WTC11 (cell line): ENCODE results near the gene TOP2B.

Experiments
- NR2C2 ChIP-seq: sonication (generic); formaldehyde crosslinking; IDR thresholded peaks from 2 replicates; pipeline ENCODE4 v1.8.0; 2022; ENCODE audit warnings: mild to moderate bottlenecking, missing genetic modification reagents
- TF ChIP-seq, protein P1 (sequence below): sonication (generic); formaldehyde crosslinking; IDR thresholded peaks from 2 replicates; pipeline ENCODE4 v1.8.0; 2023; ENCODE audit warnings: missing genetic modification reagents
- TF ChIP-seq, protein P2 (sequence below): sonication (generic); formaldehyde crosslinking; IDR thresholded peaks from 2 replicates; pipeline ENCODE4 v1.8.1; 2023; ENCODE audit warnings: mild to moderate bottlenecking, missing genetic modification reagents, moderate library complexity

DNA sequence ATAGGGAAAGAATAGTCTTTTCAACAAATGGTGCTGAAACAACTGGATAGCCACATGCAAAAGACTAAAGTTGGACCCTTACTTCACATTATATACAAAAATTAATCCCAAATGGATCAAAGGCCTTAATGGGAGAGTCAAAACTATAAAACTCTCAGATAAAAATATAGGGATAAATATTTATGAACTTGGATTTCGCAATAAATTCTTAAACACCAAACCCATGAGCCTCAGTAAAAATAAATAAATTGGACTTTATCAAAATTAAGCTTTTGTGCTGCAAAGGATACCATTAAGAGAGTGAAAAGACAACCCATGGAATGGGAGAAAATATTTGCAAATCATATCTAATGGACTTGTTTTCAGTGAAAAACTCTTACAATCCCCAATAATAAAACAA, 18.7 kb upstream of the TOP2B start:
- TF ChIP-seq NR2C2 (CRISPR knock-in tag), result no peak
- TF ChIP-seq, protein P1, sequence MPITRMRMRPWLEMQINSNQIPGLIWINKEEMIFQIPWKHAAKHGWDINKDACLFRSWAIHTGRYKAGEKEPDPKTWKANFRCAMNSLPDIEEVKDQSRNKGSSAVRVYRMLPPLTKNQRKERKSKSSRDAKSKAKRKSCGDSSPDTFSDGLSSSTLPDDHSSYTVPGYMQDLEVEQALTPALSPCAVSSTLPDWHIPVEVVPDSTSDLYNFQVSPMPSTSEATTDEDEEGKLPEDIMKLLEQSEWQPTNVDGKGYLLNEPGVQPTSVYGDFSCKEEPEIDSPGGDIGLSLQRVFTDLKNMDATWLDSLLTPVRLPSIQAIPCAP (CRISPR knock-in tag), result no peak
- TF ChIP-seq, protein P2, sequence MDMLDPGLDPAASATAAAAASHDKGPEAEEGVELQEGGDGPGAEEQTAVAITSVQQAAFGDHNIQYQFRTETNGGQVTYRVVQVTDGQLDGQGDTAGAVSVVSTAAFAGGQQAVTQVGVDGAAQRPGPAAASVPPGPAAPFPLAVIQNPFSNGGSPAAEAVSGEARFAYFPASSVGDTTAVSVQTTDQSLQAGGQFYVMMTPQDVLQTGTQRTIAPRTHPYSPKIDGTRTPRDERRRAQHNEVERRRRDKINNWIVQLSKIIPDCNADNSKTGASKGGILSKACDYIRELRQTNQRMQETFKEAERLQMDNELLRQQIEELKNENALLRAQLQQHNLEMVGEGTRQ (CRISPR knock-in tag), result no peak
